Measurements from ENCODE around the gene TAL1. TPM values are rescaled to one million over a fixed set of nuclear protein-coding genes. Genes with fewer than 3 reads are reported as not detected.

The TAL1 gene
- total and polyA plus RNA-seq, 2 of the 13 experiments (the other 11 are each of a cell fraction or from before 2014, with no cell fraction given): 0.05 TPM; not detected in 1

- TF ChIP-seq ZNF691 (CRISPR knock-in tag; IDR thresholded peaks at IDR 0.05; ENCODE audit: borderline replicate concordance, low read depth) (0 out of 2 replicates have a peak, but pooled peaks have one; percentile 72), PHF5A (CRISPR knock-in tag; IDR thresholded peaks at IDR 0.05; ENCODE audit: low read depth, unreplicated experiment) (peak; percentile 32), ZBTB20 (CRISPR knock-in tag; IDR thresholded peaks at IDR 0.05; ENCODE audit: borderline replicate concordance, low read depth) (peak; percentile 28; the same call in 1 of the 2 replicates), ZNF678 (CRISPR knock-in tag; IDR thresholded peaks at IDR 0.05) (no peak), ZNF333 (CRISPR knock-in tag; IDR thresholded peaks at IDR 0.05; ENCODE audit: borderline replicate concordance) (no peak; the same call in 1 of the 2 replicates), ZNF12 (CRISPR knock-in tag; IDR thresholded peaks at IDR 0.05) (no peak), TEAD3 (CRISPR knock-in tag; optimal IDR thresholded peaks at IDR 0.05; ENCODE audit: borderline replicate concordance) (peak; percentile 74), HMG20B (CRISPR knock-in tag; conservative IDR thresholded peaks at IDR 0.05) (peak; percentile 13; the same call in 1 of the 2 replicates), SALL1 (CRISPR knock-in tag; IDR thresholded peaks at IDR 0.05) (peak; percentile 73; the same call in 1 of the 2 replicates), RNF219 (CRISPR knock-in tag; IDR thresholded peaks at IDR 0.05) (no peak), NFYB (CRISPR knock-in tag; IDR thresholded peaks at IDR 0.05) (no peak; the same call in 1 of the 2 replicates), KAT8 (CRISPR knock-in tag; IDR thresholded peaks at IDR 0.05) (peak; percentile 95), HINFP (CRISPR knock-in tag; IDR thresholded peaks at IDR 0.05; ENCODE audit: low read depth) (0 out of 2 replicates have a peak, but pooled peaks have one; percentile 63), ZGPAT (CRISPR knock-in tag; IDR thresholded peaks at IDR 0.05) (peak; percentile 84), REXO4 (CRISPR knock-in tag; IDR thresholded peaks at IDR 0.05; ENCODE audit: borderline replicate concordance) (no peak), GATAD2A (CRISPR knock-in tag; IDR thresholded peaks at IDR 0.05) (peak; percentile 62), ZKSCAN1 (IDR thresholded peaks at IDR 0.05; ENCODE audit: low read length) (no peak), GATAD1 (CRISPR knock-in tag; IDR thresholded peaks at IDR 0.05) (peak; percentile 99), BCL6 (CRISPR knock-in tag; IDR thresholded peaks at IDR 0.05) (peak; percentile 41; the same call in 1 of the 2 replicates), DPF2 (CRISPR knock-in tag; IDR thresholded peaks at IDR 0.05; ENCODE audit: borderline replicate concordance, low read depth) (no peak)
These were observed 52.7 kb downstream of the TAL1 start (continued) for GRCh38 chr1:47179017-47179987.
